ENCODE data around the gene AKNA.

The AKNA gene

GRCh38 chr9:114408645-114409044 is 20.9 kb upstream of the AKNA start:
- DNase-seq (ENCODE audit: low spot score): no peak
- in situ Hi-C loops (cut with MboI; ENCODE audit: low sequenced_read_pairs, unreplicated experiment): loop anchor here (25.0 kb wide), 1 partner anchor 604 kb away; no protein-coding TSS in a partner anchor
- TF ChIP-seq CTCF (IDR thresholded peaks at IDR 0.05; ENCODE audit: borderline replicate concordance, control extremely low read depth, extremely low read depth, insufficient read depth, missing control alignments): no peak

DNA sequence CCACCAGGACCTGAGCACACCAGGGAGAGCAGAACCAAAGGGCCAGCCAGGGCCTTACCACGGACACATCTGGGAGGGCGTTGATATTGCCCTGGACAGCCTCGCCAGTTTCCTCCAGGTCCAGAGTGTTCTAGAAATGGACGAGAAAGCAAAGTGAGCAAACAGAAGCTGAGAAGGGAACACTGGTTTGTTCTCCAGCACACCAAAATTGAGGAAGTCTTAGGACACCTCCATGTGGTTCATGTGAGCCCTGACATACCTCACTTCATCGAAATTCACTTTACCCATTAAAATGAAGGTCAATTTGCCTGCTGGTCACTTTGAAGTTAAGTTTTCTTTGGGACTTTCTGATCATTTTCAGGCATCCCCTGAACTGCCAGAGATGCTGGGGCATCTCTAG is 20.1 kb upstream of the AKNA start:
- no peak for TF ChIP-seq CTCF (IDR thresholded peaks at IDR 0.05; ENCODE audit: borderline replicate concordance, control extremely low read depth, extremely low read depth, insufficient read depth, missing control alignments)
- DNase-seq (ENCODE audit: low spot score): no peak
- in situ Hi-C loops (cut with MboI; ENCODE audit: low sequenced_read_pairs, unreplicated experiment): loop anchor here (25.0 kb wide), 1 partner anchor 604 kb away; no protein-coding TSS in a partner anchor

DNA sequence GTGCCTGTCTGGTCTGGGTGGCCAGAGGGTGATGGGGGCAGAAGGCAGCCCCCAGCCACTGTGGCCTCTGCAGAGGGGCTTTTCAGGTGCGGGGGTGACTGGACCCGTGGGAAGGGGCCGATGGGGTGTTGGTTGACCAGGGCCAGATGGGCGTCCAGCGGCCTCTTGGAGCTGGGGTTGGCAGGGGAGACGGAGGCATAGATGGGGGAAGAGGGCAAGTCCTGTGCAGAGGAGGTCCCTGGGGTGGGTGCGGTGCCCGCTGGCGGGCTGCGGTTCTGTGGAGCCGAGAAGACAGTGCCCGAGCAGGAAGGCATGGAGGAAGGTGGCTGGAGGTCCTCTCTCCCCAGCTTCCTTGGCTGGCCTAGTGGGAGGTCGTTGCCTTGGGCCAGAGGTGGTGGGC is 18.7 kb upstream of the AKNA start:
- no peak for DNase-seq (ENCODE audit: low spot score)
- TF ChIP-seq CTCF (IDR thresholded peaks at IDR 0.05; ENCODE audit: borderline replicate concordance, control extremely low read depth, extremely low read depth, insufficient read depth, missing control alignments): no peak
- in situ Hi-C loops (cut with MboI; ENCODE audit: low sequenced_read_pairs, unreplicated experiment): loop anchor here (25.0 kb wide), 1 partner anchor 606 kb away; no protein-coding TSS in a partner anchor

DNA sequence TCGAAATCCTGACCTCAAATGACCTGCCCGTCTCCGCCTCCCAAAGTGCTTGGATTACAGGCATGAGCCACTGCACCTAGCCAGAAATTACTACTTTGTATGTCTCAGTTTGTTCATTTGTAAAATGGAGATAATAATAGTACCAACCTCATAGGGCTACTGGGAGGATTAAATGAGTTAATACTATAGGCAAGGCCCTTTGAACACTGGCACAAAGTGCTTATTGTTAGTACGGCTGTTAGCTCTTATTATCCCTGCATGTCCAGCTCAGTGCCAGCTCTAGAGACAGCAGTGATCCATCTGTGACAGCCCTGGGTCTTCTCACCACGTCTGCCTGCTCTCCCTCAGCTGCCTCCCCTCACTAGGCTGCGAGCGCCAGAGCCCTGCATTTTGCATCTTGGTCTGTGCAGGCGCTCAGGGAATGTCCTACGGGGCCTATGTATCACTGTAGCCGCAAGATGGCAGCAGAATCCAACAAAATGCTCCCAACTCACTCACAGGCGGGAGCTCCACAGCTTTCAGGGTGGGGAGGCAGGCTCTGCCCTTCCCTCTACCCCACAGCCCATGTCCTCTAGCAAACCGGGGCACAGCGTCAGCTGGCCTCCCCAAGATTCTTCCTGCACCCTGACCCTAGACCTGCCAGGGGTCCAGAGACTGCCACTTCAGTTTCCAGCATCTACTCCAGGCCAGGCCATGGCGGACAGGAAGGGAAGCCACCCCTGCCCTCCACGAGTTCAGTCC is 17.7 kb upstream of the AKNA start:
- peak; percentile 90 for DNase-seq (ENCODE audit: low spot score)
- peak; percentile 82 for TF ChIP-seq CTCF (IDR thresholded peaks at IDR 0.05; ENCODE audit: borderline replicate concordance, control extremely low read depth, extremely low read depth, insufficient read depth, missing control alignments)
- in situ Hi-C loops (cut with MboI; ENCODE audit: low sequenced_read_pairs, unreplicated experiment): loop anchor here (25.0 kb wide), 1 partner anchor 607 kb away; no protein-coding TSS in a partner anchor

GRCh38 chr9:114404531-114404930 is 16.7 kb upstream of the AKNA start:
- in situ Hi-C loops (cut with MboI; ENCODE audit: low sequenced_read_pairs, unreplicated experiment): loop anchor here (25.0 kb wide), 1 partner anchor 608 kb away; no protein-coding TSS in a partner anchor
- no peak for DNase-seq (ENCODE audit: low spot score)
- TF ChIP-seq CTCF (IDR thresholded peaks at IDR 0.05; ENCODE audit: borderline replicate concordance, control extremely low read depth, extremely low read depth, insufficient read depth, missing control alignments): no peak

DNA sequence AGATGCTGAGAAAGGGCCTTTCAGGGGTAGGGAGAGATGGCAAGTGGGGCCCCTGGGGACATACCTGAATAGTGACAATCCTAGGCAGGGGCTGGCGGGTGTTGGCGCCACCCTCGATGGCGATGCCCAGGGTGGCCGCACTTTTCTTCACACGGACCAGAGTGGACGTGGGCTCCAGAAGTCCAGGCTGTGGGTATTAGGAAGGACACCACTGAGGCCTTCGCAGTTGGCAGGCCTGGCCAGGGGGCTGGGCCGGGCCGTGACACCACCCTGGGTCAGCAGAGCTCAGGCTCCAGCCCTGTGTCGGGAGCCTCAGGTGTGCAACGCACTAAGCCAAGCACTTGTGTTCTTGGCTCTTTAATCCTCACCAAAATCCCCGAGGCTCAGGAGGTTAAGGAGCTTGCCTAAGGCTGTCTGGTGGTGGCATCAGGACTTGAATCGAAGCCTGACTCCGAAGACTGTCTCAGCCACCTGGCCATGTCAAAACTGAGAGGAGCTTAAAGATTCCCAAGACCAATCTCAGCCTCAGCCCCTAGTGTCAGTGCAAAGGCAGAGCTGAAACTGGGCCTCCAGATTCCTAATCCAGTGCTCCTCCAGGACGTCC is 15.5 kb upstream of the AKNA start:
- TF ChIP-seq CTCF (IDR thresholded peaks at IDR 0.05; ENCODE audit: borderline replicate concordance, control extremely low read depth, extremely low read depth, insufficient read depth, missing control alignments): no peak
- in situ Hi-C loops (cut with MboI; ENCODE audit: low sequenced_read_pairs, unreplicated experiment): loop anchor here (25.0 kb wide), 1 partner anchor 609 kb away; no protein-coding TSS in a partner anchor
- DNase-seq (ENCODE audit: low spot score): no peak

Data from GM13976 (cell line).